GM19023 (cell line): ENCODE measurements around the gene BMAL2.
A peak's percentile ranks its signal among the peaks of the same experiment; 100 is the strongest.

Experiments used
- ATAC-seq: cut with Tn5 transposase; IDR thresholded peaks from one replicate; pipeline ENCODE4 v1.9.1; 2021; ENCODE audit warnings: mild to moderate bottlenecking, moderate library complexity; ENCODE audit not compliant: unreplicated experiment

BMAL2 gene

GRCh38 chr12:27332714-27333402 lies at the start of gene BMAL2:
Gene BMAL2 (plus strand): TSS chr12:27332836. CDS start chr12:27333073, 237 bp downstream.
- ATAC-seq: peak; percentile 44

- ATAC-seq: no peak
These were observed 48.6 kb upstream of the BMAL2 start for GRCh38 chr12:27284021-27284420.

- peak; percentile 58 for ATAC-seq
These were observed 47.9 kb upstream of the BMAL2 start for GRCh38 chr12:27284751-27285150.

GRCh38 chr12:27285403-27285802 lies 47.2 kb upstream of the BMAL2 start:
- ATAC-seq: no peak

GRCh38 chr12:27289414-27289813 lies 43.2 kb upstream of the BMAL2 start:
- ATAC-seq: no peak

GRCh38 chr12:27290501-27291168 lies 42.0 kb upstream of the BMAL2 start:
- no peak for ATAC-seq

- ATAC-seq: no peak
These were observed 40.8 kb upstream of the BMAL2 start for GRCh38 chr12:27291862-27292261.

- ATAC-seq: no peak
These were observed 39.9 kb upstream of the BMAL2 start for GRCh38 chr12:27292718-27293117.

- no peak for ATAC-seq
These were observed 39.2 kb upstream of the BMAL2 start for GRCh38 chr12:27293463-27293862.

- ATAC-seq: no peak
These were observed 36.0 kb upstream of the BMAL2 start for GRCh38 chr12:27296674-27297073.

- ATAC-seq: no peak
These were observed 35.1 kb upstream of the BMAL2 start for GRCh38 chr12:27297566-27297965.

GRCh38 chr12:27299102-27299501 lies 33.5 kb upstream of the BMAL2 start:
- no peak for ATAC-seq

GRCh38 chr12:27300226-27300625 lies 32.4 kb upstream of the BMAL2 start:
- ATAC-seq: no peak

- ATAC-seq: no peak
These were observed 29.2 kb upstream of the BMAL2 start for GRCh38 chr12:27303139-27304111.

GRCh38 chr12:27304856-27305255 lies 27.8 kb upstream of the BMAL2 start:
- ATAC-seq: no peak

GRCh38 chr12:27305673-27306456 lies 26.8 kb upstream of the BMAL2 start:
- no peak for ATAC-seq

GRCh38 chr12:27309293-27309994 lies 23.2 kb upstream of the BMAL2 start:
- ATAC-seq: no peak

- no peak for ATAC-seq
These were observed 22.7 kb upstream of the BMAL2 start for GRCh38 chr12:27309995-27310315.

GRCh38 chr12:27316947-27317346 lies 15.7 kb upstream of the BMAL2 start:
- no peak for ATAC-seq

GRCh38 chr12:27319409-27319808 lies 13.2 kb upstream of the BMAL2 start:
- ATAC-seq: no peak
